HG02610 (cell line): ENCODE data around the gene CCDC120.

Source experiments
- ATAC-seq: cut with Tn5 transposase; IDR thresholded peaks from one replicate; pipeline ENCODE4 v1.9.1; 2021; ENCODE audit warnings: mild to moderate bottlenecking, moderate library complexity; ENCODE audit not compliant: unreplicated experiment

Gene CCDC120

GRCh38 chrX:49058794-49059193, at the start of gene CCDC120:
Gene CCDC120, plus strand, starts transcription at chrX:49058999. Its CDS starts 3,043 bp downstream, at chrX:49062042.
- no peak for ATAC-seq

- ATAC-seq, result no peak
These were observed 39.7 kb upstream of the CCDC120 start for GRCh38 chrX:49019050-49019449.

GRCh38 chrX:49019599-49020249, 39.1 kb upstream of the CCDC120 start:
- ATAC-seq, result no peak

GRCh38 chrX:49029876-49030275, 28.9 kb upstream of the CCDC120 start:
- no peak for ATAC-seq

- no peak for ATAC-seq
These were observed 28.5 kb upstream of the CCDC120 start for GRCh38 chrX:49030283-49030682.

- ATAC-seq, result no peak
These were observed 20.8 kb upstream of the CCDC120 start for GRCh38 chrX:49037883-49038475.

- ATAC-seq, result no peak
These were observed 19.0 kb upstream of the CCDC120 start for GRCh38 chrX:49039598-49040375.

GRCh38 chrX:49040376-49040955, 18.3 kb upstream of the CCDC120 start:
- ATAC-seq, result no peak

- no peak for ATAC-seq
These were observed 16.8 kb upstream of the CCDC120 start for GRCh38 chrX:49041744-49042580.

GRCh38 chrX:49042581-49043219, 16.1 kb upstream of the CCDC120 start:
- no peak for ATAC-seq

GRCh38 chrX:49043220-49043986, 15.4 kb upstream of the CCDC120 start, which contains the start of gene TFE3:
Gene TFE3, minus strand, starts transcription at chrX:49043357. Its CDS starts 131 bp downstream, at chrX:49043226.
- ATAC-seq, result peak; percentile 91

GRCh38 chrX:49043987-49044281, 14.9 kb upstream of the CCDC120 start:
- no peak for ATAC-seq

GRCh38 chrX:49053223-49054072, 5.4 kb upstream of the CCDC120 start:
- peak; percentile 45 for ATAC-seq

- ATAC-seq, result no peak
These were observed 4.6 kb upstream of the CCDC120 start for GRCh38 chrX:49054073-49054762.

- ATAC-seq, result no peak
These were observed 402 bp downstream of the CCDC120 start for GRCh38 chrX:49059201-49059600.

- no peak for ATAC-seq
These were observed 884 bp downstream of the CCDC120 start for GRCh38 chrX:49059681-49060085.

GRCh38 chrX:49060914-49061313, 2.1 kb downstream of the CCDC120 start:
- ATAC-seq, result no peak

- ATAC-seq, result no peak
These were observed 2.7 kb downstream of the CCDC120 start for GRCh38 chrX:49061490-49061889.
